ENCODE results near the gene CDC42BPA. TPM values are rescaled to one million over a fixed set of nuclear protein-coding genes. Genes with fewer than 3 reads are reported as not detected.

Gene CDC42BPA
- total and polyA plus RNA-seq, 9 of the 15 experiments (the other 6 are each of a cell fraction or from before 2014, with no cell fraction given) = 8.0 to 77.5 (median 52.1) TPM

- intact Hi-C loops (cut with micrococcal nuclease) = no loop called here
- no TSS peak for BruUV-seq (replicated peaks)
- Histone ChIP-seq H3K9me1 (ENCODE audit: control insufficient read depth, insufficient read depth, low read length) (no peaks in the 10 kb centered on the region), H3K79me2 (ENCODE audit: control insufficient read depth, insufficient read depth, low read length) (no peaks in the 10 kb centered on the region), H3K4me1 (replicated peaks in 1 of 2; ENCODE audit: control insufficient read depth in 2 of 2, insufficient read depth in 2 of 2, low read length in 2 of 2) (no peaks in the 10 kb centered on the region), H3K4me3 (no peak overlapping the region), H3K27me3 (ENCODE audit: control insufficient read depth in 2 of 2, insufficient read depth in 2 of 2, low read length in 2 of 2) (no peaks in the 10 kb centered on the region), H3K9ac (ENCODE audit: insufficient read depth in 1 of 2, low read depth in 2 of 2, low read length in 2 of 2) (no peak overlapping the region), H3K36me3 (ENCODE audit: control insufficient read depth, insufficient read depth, low read length) (peaks cover 73% of the 10 kb centered on the region; the same call in 2 of the 3 replicates), H2AFZ (ENCODE audit: low read depth, low read length) (no peak overlapping the region), H3K27ac (ENCODE audit: extremely low read depth, low read depth, low read length) (no peak overlapping the region), H3K9me3 (replicated peaks; ENCODE audit: control insufficient read depth, insufficient read depth, low read depth, low read length) (no peaks in the 10 kb centered on the region), H4K20me1 (replicated peaks; ENCODE audit: control insufficient read depth, insufficient read depth, low read length) (0 out of 2 replicates have a peak, but pooled peaks cover 3% of the 10 kb centered on the region), H3K4me2 (ENCODE audit: insufficient read depth, low read length) (no peak overlapping the region)
- no peak for DNase-seq (ENCODE audit: extremely low read depth in 1 of 4, low spot score in 3 of 4)
- ChIA-PET CTCF (ENCODE audit: low intra/inter-chr PET ratio) (no interaction called here), POLR2A (no interaction called here)
- WGBS (ENCODE audit: insufficient coverage, low coverage, missing lambda C conversion rate) = 100% methylated on average over 1 of the region's 1 CpG
- ATAC-seq = no peak
- FAIRE-seq = no peak
- in situ Hi-C loops (cut with MboI) = no loop called here
- TF ChIP-seq E2F1 (CRISPR knock-in tag; IDR thresholded peaks at IDR 0.05) = no peak
- no peak for TF ChIP-seq ZNF347 (CRISPR knock-in tag; IDR thresholded peaks at IDR 0.05; ENCODE audit: low read depth)
- TF ChIP-seq SP1 (CRISPR knock-in tag; IDR thresholded peaks at IDR 0.05) = no peak
- TF ChIP-seq NCOA1 (IDR thresholded peaks at IDR 0.05; ENCODE audit: low read depth) = no peak
- no peak for TF ChIP-seq ZNF408 (CRISPR knock-in tag; IDR thresholded peaks at IDR 0.05; ENCODE audit: low read depth)
- TF ChIP-seq CEBPG (CRISPR knock-in tag; IDR thresholded peaks at IDR 0.05) = no peak
- no peak for TF ChIP-seq CEBPG (tag; conservative IDR thresholded peaks at IDR 0.05 in 1 of 2, IDR thresholded peaks at IDR 0.05 in 1 of 2)
- TF ChIP-seq TEAD2 (tag; IDR thresholded peaks at IDR 0.05) = no peak
- no peak for TF ChIP-seq CHD1 (IDR thresholded peaks at IDR 0.05; ENCODE audit: low read length)
- TF ChIP-seq YBX1 (IDR thresholded peaks at IDR 0.05) = no peak
- no peak for TF ChIP-seq MYC (IDR thresholded peaks at IDR 0.05; ENCODE audit: low read depth, low read length)
- TF ChIP-seq MYC (CRISPR knock-in tag; IDR thresholded peaks at IDR 0.05; ENCODE audit: borderline replicate concordance, low read depth) = no peak
- no peak for TF ChIP-seq CCNT2 (IDR thresholded peaks at IDR 0.05; ENCODE audit: borderline replicate concordance, extremely low read depth, insufficient read length, low read depth, low read length)
- TF ChIP-seq NKRF (IDR thresholded peaks at IDR 0.05; ENCODE audit: borderline replicate concordance) = no peak
- no peak for TF ChIP-seq NR0B1 (IDR thresholded peaks at IDR 0.05; ENCODE audit: partially characterized antibody)
- TF ChIP-seq SREBF1 (IDR thresholded peaks at IDR 0.05; ENCODE audit: borderline replicate concordance, low read depth, low read length) = no peak
- no peak for TF ChIP-seq ADNP (tag; IDR thresholded peaks at IDR 0.05)
- no peak for TF ChIP-seq SMAD1 (IDR thresholded peaks at IDR 0.05; ENCODE audit: low read depth, low read length, partially characterized antibody)
- no peak for TF ChIP-seq ZKSCAN3 (CRISPR knock-in tag; IDR thresholded peaks at IDR 0.05)
- TF ChIP-seq TCFL5 (CRISPR knock-in tag; conservative IDR thresholded peaks at IDR 0.05) = no peak
Measured at GRCh38 chr1:227092069-227092468, 226.2 kb downstream of the CDC42BPA start.
